IPS-18c (cell line): ENCODE results near the gene MAP3K2.
"Not testable (repeated sequence)": the region's sequence is repeated elsewhere in the genome, so short reads cannot be mapped to it uniquely, and the experiment has no call there.

ENCODE experiments used
- H3K4me3 ChIP-seq: 2 replicates; pipeline ENCODE4 v1.7.0; 2013; ENCODE audit warnings: low read depth, mild to moderate bottlenecking, low read length, moderate library complexity; ENCODE audit not compliant: insufficient read depth
- H3K9me3 ChIP-seq: one replicate; pipeline ENCODE4 v1.6.1; 2013; ENCODE audit warnings: mild to moderate bottlenecking, low read length, moderate library complexity; ENCODE audit not compliant: control insufficient read depth, insufficient read depth

MAP3K2 gene

DNA sequence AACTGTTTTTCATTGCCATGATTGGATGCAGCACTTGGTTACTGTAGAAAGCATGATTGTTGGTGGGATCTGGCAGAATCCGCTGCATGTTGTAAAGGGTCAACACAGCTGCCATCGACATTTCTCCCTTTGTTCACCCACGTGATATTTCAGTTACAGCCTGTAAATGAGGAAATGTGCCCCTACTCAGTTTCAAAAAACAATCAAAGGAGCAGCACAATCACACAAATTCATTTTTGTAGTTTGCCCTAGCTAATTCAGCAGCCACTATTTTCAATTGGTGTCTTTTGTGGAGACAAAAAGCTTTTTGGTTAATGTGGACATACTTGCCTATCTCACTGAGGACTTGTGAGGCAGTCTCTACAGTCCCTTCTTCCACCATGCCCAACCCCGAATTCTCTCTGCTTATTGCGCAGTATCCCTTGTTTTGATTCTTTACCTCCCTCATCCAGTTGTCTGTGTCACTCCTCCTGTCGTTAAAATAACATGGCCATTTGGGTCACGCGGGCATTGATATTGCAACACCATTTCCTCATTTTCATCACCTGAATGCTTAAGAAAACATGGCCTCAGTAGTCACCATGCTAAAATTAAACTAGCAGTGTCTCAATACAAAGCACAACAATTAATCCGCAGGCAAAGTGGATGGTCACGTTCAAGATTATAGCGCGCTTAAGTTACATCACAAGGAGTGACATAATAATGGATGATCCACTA is 24.0 kb upstream of the MAP3K2 start:
- H3K9me3 ChIP-seq, result no peaks in the 10 kb centered on the region
- H3K4me3 ChIP-seq, result no peak overlapping the region

DNA sequence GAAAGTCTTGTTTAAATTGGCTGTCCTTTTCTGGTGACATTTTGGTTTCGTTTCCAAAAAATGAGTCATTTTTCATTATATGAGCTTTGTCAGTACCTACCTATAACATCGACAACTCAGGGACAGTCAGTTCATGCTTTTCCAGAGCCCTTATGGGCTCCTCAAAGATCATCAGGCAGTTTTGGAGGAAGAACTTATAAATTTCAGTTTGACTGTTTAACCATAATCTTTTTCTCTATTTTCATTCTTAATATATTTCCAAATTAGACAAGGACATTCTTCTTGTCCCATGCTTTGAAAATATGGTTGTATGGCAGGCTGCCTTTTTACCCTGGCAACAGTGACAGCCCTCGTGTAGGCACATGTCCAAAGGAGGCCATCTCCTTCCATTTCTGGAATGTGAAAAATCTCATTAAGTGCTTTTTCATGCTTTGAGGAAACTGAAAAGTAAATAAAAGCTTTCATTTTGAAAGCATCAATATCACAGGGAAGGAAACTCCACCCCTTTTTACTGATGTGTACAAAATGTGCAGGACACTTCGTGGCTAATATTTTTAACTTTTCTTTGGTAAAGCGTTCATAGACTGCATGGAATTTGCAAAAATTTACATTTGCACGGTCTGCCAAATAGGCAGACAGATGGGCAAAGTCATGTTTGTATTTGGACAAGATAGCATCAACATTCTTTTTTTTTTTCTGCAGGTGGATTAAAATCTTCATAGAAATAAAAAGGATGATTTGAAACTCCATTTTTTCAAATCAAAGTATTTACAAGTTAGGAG is 23.3 kb upstream of the MAP3K2 start:
- Histone ChIP-seq H3K9me3 (no peaks in the 10 kb centered on the region), H3K4me3 (no peak overlapping the region)

DNA sequence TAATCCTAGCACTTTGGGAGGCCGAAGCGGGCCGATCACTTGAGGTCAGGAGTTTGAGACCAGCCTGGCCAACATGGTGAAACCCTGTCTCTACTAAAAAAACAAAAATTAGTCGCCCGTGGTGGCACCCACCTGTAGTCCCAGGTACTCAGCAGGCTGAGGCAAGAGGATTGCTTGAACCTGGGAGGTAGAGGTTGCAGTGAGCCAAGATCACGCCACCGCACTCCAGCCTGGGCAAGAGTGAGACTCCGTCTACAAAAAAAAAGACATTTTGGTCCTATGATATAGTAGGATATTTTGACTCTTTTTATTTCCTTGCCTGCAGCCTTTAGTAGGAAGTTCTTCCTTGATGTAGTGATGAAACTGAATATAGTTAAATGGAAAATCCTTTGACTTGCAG is 21.9 kb upstream of the MAP3K2 start:
- not testable (repeated sequence) for H3K9me3 ChIP-seq

DNA sequence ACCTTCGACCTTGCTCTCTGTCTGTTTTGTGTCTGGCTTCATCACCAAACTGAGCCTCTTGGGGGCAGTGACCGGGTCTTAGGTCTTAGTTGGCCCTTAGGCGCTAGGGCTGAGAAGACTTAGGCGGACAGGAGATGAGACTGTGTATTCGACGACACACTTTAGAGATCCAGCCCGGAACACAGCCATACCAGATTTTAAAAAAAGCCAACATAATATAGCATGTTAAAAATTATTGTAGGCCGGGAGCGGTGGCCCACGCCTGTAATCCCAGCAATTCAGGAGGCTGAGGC is 21.0 kb upstream of the MAP3K2 start:
- no peaks in the 10 kb centered on the region for H3K9me3 ChIP-seq
- H3K4me3 ChIP-seq, result peak overlapping the region; percentile 63

More for the DNA sequence above, 21.9 kb upstream of the MAP3K2 start:
- H3K4me3 ChIP-seq, result not testable (repeated sequence)

DNA sequence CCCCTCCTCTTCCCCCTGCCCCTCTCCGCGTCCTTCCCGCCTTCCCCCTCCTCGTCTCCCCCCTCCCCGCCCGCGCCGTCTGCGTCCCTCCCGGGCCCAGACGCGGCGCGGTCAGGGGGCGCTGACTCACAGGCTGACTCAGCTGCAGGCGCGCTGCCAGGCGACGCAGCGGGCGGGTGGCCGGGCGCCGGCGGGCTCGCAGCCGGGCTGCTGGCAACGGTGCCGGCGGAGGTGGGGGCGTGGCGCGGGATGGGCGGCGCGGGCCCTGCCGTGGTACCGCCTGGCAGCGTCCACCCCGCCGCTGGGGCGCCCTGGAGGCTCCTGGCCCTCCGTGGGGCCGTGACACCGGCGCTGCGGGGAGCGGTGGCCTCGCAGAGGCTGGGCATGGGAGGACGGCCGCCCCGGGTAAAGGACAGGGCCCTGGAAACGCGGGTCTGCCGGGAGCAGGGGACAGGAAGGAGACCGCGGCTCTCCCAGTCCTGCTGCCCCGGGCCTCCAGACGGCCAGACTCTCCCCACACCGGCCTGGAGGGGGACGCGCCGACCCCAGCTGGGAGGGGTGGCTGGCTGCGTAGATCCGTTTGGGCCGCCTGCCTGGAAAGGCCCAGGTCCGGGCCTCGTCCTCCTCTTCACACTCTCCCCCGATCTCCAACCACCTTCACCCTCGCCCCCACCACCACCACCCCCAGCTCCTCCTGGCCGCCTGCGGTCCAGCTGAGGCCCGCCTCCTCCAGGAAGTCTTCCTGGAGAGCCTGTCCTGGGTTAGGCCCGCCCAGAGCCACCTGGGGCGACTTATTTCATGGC is 20.4 kb upstream of the MAP3K2 start:
- Histone ChIP-seq H3K9me3 (no peaks in the 10 kb centered on the region), H3K4me3 (peak overlapping the region; percentile 63)

DNA sequence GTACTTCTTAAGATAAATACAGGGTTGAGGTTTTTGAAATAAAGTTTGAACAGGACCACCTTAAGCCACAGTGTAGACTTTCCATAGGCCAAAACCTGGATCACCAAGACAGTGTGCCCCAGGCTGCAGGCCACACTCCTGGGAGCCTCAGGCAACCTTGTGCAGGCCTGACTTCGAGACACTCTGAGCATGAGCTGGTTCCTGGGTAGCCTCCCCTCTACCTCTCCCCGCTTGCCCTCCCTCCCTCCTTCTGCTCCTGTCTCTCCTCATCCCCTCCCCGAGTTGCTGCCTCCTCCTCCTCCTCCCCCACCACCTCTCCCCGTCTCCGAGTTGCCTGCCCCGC is 19.9 kb upstream of the MAP3K2 start:
- Histone ChIP-seq H3K9me3 (no peaks in the 10 kb centered on the region), H3K4me3 (no peak overlapping the region; the same call in 1 of the 2 replicates)

DNA sequence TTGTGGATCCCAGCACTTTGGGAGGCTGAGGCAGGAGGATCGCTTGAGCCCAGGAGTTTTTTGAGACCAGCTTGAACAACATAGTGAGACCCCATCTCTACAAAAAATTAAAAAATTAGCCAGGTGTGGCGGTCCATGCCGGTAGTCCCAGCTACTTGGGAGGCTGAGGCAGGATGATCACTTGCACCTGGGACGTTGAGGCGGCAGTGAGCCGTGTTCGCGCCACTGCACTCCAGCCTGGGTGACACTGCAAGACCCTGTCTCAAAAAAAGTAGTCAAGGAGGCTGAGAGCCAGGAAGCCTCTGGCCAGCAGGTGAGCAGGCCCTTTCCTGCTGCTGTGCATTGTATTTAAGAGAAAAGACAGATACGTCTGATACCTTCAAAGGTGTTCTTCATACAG is 19.3 kb upstream of the MAP3K2 start:
- H3K9me3 ChIP-seq, result no peaks in the 10 kb centered on the region
- no peak overlapping the region for H3K4me3 ChIP-seq

DNA sequence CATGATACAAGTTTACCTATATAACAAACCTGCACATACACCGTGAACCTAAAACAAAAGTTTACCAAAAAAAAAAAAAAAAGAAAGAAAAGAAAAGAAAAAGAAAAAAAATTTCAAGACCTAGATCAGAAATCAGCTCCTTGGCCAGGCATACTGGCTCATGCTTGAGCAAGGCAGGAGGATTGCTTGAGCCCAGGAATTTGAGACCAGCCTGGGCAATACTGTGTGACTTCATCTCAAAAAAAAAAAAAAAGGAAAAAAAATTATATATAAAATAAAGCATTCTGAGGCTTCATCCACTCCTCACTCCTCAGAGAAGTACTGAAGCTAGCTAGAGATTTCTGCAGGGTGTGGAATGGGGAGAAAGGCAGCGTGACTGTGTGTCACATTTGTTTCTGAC is 18.7 kb upstream of the MAP3K2 start:
- H3K4me3 ChIP-seq, result no peak overlapping the region
- no peaks in the 10 kb centered on the region for H3K9me3 ChIP-seq

DNA sequence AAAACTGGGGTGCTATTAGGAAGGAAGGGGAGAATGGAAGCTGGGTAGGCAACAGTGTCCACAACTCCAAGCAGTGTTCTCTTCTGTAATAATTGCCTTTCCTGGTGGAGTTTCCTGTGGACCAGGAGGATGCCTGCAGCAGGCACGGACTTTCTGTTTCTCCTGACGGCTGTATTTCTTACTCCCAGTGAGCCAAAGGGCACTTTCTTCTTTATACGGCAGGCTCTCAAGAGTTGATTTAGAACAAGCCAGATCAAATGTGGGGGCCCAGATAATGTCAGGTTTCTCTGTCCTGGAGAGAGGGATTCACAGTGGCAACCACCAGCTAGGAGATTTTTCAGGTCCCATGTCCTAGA is 17.5 kb upstream of the MAP3K2 start:
- H3K4me3 ChIP-seq, result no peak overlapping the region
- H3K9me3 ChIP-seq, result no peaks in the 10 kb centered on the region

DNA sequence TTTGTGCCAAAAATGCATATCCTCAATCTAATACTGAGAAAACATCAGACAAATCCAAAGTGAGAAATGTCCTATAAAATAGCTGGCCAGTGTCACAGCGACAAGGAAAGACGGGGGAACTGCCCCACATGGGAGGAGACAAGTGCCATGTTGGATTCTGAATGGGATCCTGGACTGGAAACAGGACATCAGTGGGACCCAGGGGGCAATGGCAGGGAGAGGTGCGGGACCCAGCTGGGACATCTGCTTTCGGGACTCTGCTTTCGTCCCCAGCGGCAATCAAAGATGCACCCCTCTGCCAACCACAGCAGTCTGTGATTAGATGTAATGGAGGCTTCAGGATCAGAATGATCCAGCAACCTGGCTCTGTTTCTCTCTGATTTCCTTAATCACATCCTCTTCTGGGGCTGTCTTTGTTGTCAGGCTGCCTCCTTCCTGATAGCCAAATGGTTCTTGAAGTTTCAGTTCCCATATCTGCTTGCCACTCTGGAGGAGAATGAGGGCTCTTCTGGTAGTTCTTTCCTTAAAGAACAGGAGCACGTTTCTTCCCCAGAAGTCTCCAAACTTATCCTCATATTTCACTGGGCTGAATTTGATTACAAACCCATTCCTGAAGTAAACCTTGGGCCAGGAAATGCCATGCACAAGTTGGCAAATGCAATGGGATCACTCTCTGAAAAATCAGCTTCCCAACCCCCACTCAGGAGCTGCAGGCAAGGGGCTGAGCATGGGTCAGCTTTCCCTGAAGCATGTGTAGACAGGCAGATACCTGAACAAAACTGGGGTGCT is 16.9 kb upstream of the MAP3K2 start:
- Histone ChIP-seq H3K9me3 (no peaks in the 10 kb centered on the region), H3K4me3 (no peak overlapping the region)

DNA sequence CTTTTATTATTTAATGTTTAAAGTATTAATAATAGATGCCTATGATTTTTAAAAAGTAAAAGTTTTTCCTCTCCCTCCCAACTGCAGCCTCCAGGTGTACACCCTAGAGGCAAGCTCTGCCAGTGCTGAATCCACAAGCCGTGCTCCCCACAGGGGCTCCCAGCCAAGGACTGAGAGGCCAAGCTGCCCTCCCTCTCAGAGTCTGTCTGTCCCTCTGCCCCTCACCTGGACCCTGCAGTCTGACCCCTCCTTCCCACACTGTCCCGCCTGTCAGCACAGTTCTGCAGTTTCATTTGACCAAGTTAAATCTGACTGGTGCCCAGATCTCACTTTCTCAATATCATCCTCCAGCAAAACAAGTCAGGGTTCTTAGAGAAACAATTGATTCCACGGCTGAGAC is 15.7 kb upstream of the MAP3K2 start:
- Histone ChIP-seq H3K9me3 (no peaks in the 10 kb centered on the region), H3K4me3 (no peak overlapping the region)

DNA sequence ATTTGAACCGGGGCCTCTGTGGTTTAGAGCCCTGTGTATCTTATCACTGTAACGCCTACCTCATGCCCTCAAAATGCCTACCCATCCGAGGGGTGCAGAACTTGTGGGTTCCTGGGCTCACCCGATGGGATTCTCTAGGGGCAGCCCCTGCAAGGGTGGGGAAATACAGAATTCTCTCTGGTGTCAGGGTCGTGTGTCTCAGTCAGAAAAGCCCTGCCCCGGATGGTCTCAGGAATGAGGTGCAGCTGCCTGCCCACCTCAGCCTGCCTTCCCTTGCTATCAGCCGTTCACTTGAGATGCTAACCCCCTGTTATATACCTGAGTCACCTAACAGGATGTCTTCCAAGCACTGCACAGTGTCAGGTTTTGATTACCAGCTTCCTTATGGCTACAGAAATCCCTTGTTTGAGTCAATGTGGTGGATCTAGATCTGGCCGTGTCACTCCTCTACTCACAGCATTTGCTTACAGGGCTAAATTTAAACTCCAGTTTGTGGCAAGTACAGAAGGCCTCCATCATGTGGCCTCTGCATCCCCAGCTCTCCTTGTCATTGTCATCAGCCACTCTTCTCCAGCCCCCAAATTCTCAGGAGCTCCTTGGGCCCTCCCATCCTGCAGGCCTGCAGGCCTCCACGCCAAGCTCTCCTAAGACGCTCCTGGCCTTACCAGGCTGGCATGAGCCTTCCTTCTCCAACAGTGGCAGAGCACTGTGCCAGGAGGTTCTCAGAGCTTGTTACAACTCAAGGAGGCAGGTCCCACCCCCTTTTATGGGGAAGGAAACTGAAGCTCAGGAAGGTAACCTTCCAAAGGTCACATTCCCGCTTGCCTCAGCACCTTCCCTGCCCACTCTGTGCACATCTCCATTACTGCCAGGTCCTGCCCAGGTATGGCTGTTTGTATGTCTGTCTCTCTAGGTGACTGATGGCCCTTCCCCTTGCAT is 14.3 kb upstream of the MAP3K2 start:
- Histone ChIP-seq H3K4me3 (no peak overlapping the region), H3K9me3 (no peaks in the 10 kb centered on the region)

DNA sequence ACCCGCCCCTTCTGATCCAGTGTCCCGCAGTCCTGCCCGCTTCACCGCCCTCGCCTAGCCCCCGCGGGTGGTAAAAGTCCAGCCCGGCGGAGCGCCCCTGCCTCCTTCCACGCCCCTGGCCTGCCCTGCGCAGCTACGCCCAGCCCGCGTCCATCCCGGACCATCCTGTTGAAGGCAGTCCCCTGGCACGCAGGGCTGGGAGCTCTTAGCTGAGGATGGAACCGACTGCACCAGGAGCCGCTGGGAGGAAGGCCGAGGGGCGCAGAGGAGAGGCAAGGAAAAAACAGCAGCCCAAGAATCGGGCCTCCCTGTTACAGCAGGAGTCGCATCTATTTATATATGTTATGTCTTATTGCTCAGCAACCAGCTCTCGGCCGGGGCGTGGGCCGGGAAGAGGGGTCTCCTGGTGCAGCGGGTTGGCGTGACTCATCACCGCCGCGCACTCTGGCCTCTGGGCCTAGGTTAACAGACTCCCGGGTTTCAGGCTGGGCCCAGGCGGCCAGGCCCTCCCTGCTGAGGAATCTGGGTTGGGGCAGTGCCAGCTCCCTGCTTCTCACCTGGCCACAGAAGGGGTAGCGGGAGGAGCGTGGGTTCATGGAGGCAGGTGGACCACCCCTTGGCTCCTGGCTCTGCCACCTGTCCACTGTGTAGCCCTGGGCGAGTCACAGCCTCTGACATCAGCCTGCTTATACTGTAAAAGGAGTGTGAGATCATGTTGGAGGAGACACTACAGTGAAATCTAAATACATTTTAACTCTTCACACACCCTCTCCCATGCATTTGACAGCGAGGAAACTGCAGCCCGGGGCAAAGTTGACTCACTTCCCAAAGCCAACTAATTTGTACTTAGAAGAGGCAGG is 13.4 kb upstream of the MAP3K2 start:
- H3K9me3 ChIP-seq, result no peaks in the 10 kb centered on the region
- H3K4me3 ChIP-seq, result no peak overlapping the region

DNA sequence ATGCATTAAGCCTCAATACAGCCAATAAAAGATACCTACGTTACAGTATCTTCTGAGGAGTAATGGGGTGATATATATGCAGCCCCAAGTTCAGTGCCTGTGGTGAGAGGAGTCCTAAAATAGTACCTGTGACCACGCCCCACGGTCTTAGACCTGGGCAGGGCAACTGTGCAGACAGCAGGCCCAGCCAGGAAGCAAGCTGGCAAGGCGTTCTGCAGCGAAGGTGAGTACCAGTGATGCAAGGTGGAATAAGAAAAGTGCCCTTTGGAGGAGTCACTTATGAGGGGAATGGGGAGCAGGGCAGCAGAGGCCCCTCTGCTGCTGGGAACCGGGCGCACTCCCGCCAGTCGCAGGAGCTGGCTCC is 12.7 kb upstream of the MAP3K2 start:
- Histone ChIP-seq H3K4me3 (no peak overlapping the region), H3K9me3 (no peaks in the 10 kb centered on the region)

DNA sequence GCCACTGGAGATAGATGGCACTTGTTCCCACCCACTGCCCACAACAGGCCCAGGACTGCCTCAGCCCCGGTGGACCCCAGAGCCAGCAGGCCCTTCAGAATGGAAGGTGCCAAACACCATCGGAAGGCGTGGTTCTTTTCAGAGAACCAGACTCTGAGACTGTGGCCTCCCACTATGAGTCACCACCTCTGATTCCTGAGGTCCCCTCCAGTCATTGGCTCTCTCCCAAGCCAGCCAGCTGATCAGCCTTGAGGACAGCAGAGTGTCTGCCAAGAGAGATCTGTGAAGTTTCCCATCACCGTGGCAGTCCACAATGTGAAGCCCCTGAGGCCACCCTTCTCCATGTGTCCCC is 10.4 kb upstream of the MAP3K2 start:
- no peak overlapping the region for H3K4me3 ChIP-seq
- peaks cover 3% of the 10 kb centered on the region for H3K9me3 ChIP-seq
